ENCODE results near the gene CITED2.

The CITED2 gene

GRCh38 chr6:139335447-139336210 is 38.8 kb downstream of the CITED2 start:
- peak overlapping the region; percentile 31 for H3K27ac ChIP-seq (ENCODE audit: low read depth, low read length)
- no peaks in the 10 kb centered on the region for H3K27me3 ChIP-seq (ENCODE audit: control insufficient read depth in 5 of 5, insufficient read depth in 4 of 5, low read length in 5 of 5)
- peaks cover 0 to 20% (median 17%) of the 10 kb centered on the region in 5 donors for H3K4me1 ChIP-seq (ENCODE audit: control insufficient read depth in 5 of 5, insufficient read depth in 5 of 5, low read length in 5 of 5)
- H3K36me3 ChIP-seq (ENCODE audit: control insufficient read depth in 5 of 5, insufficient read depth in 5 of 5, low read length in 5 of 5) = no peaks in the 10 kb centered on the region
- no peak overlapping the region for H3K9ac ChIP-seq (ENCODE audit: low read length in 5 of 5)
- H3K9me3 ChIP-seq (ENCODE audit: control insufficient read depth in 5 of 5, low read length in 5 of 5) = no peaks in the 10 kb centered on the region
- no peak overlapping the region for H3K4me3 ChIP-seq (ENCODE audit: low read depth in 1 of 5, low read length in 5 of 5)

- Histone ChIP-seq H3K27ac (ENCODE audit: low read depth, low read length) (peak overlapping the region; percentile 31), H3K9ac (ENCODE audit: low read length in 5 of 5) (no peak overlapping the region), H3K4me1 (ENCODE audit: control insufficient read depth in 5 of 5, insufficient read depth in 5 of 5, low read length in 5 of 5) (peaks cover 0 to 20% (median 17%) of the 10 kb centered on the region in 5 donors), H3K27me3 (ENCODE audit: control insufficient read depth in 5 of 5, insufficient read depth in 4 of 5, low read length in 5 of 5) (no peaks in the 10 kb centered on the region), H3K9me3 (ENCODE audit: control insufficient read depth in 5 of 5, low read length in 5 of 5) (no peaks in the 10 kb centered on the region), H3K4me3 (ENCODE audit: low read depth in 1 of 5, low read length in 5 of 5) (no peak overlapping the region), H3K36me3 (ENCODE audit: control insufficient read depth in 5 of 5, insufficient read depth in 5 of 5, low read length in 5 of 5) (no peaks in the 10 kb centered on the region)
Measured at GRCh38 chr6:139334806-139335446, 39.5 kb downstream of the CITED2 start.

- Histone ChIP-seq H3K4me1 (ENCODE audit: control insufficient read depth in 5 of 5, insufficient read depth in 5 of 5, low read length in 5 of 5) (peaks cover 0 to 12% (median 4%) of the 10 kb centered on the region in 5 donors), H3K27ac (ENCODE audit: low read depth, low read length) (no peak overlapping the region), H3K9me3 (ENCODE audit: control insufficient read depth in 5 of 5, low read length in 5 of 5) (no peaks in the 10 kb centered on the region), H3K9ac (ENCODE audit: low read length in 5 of 5) (no peak overlapping the region), H3K4me3 (ENCODE audit: low read depth in 1 of 5, low read length in 5 of 5) (no peak overlapping the region), H3K36me3 (ENCODE audit: control insufficient read depth in 5 of 5, insufficient read depth in 5 of 5, low read length in 5 of 5) (no peaks in the 10 kb centered on the region), H3K27me3 (ENCODE audit: control insufficient read depth in 5 of 5, insufficient read depth in 4 of 5, low read length in 5 of 5) (no peaks in the 10 kb centered on the region)
Measured at GRCh38 chr6:139330826-139331500, 43.5 kb downstream of the CITED2 start.

- Histone ChIP-seq H3K9ac (ENCODE audit: low read length in 5 of 5) (no peak overlapping the region), H3K27ac (ENCODE audit: low read depth, low read length) (no peak overlapping the region), H3K9me3 (ENCODE audit: control insufficient read depth in 5 of 5, low read length in 5 of 5) (no peaks in the 10 kb centered on the region)
Measured at GRCh38 chr6:139330306-139330705, 44.1 kb downstream of the CITED2 start.

GRCh38 chr6:139329224-139329623 is 45.2 kb downstream of the CITED2 start:
- Histone ChIP-seq H3K9me3 (ENCODE audit: control insufficient read depth in 5 of 5, low read length in 5 of 5) (no peaks in the 10 kb centered on the region), H3K4me1 (ENCODE audit: control insufficient read depth in 5 of 5, insufficient read depth in 5 of 5, low read length in 5 of 5) (peaks cover 0 to 11% (median 0%) of the 10 kb centered on the region in 5 donors), H3K27me3 (ENCODE audit: control insufficient read depth in 5 of 5, insufficient read depth in 4 of 5, low read length in 5 of 5) (no peaks in the 10 kb centered on the region), H3K36me3 (ENCODE audit: control insufficient read depth in 5 of 5, insufficient read depth in 5 of 5, low read length in 5 of 5) (no peaks in the 10 kb centered on the region), H3K27ac (ENCODE audit: low read depth, low read length) (no peak overlapping the region), H3K9ac (ENCODE audit: low read length in 5 of 5) (no peak overlapping the region), H3K4me3 (ENCODE audit: low read depth in 1 of 5, low read length in 5 of 5) (no peak overlapping the region)

More at GRCh38 chr6:139330306-139330705, 44.1 kb downstream of the CITED2 start:
- Histone ChIP-seq H3K36me3 (ENCODE audit: control insufficient read depth in 5 of 5, insufficient read depth in 5 of 5, low read length in 5 of 5) (no peaks in the 10 kb centered on the region), H3K4me1 (ENCODE audit: control insufficient read depth in 5 of 5, insufficient read depth in 5 of 5, low read length in 5 of 5) (peaks cover 0 to 15% (median 5%) of the 10 kb centered on the region in 5 donors), H3K27me3 (ENCODE audit: control insufficient read depth in 5 of 5, insufficient read depth in 4 of 5, low read length in 5 of 5) (no peaks in the 10 kb centered on the region), H3K4me3 (ENCODE audit: low read depth in 1 of 5, low read length in 5 of 5) (no peak overlapping the region)

- Histone ChIP-seq H3K27me3 (ENCODE audit: control insufficient read depth in 5 of 5, insufficient read depth in 4 of 5, low read length in 5 of 5) (no peaks in the 10 kb centered on the region), H3K36me3 (ENCODE audit: control insufficient read depth in 5 of 5, insufficient read depth in 5 of 5, low read length in 5 of 5) (no peaks in the 10 kb centered on the region), H3K27ac (ENCODE audit: low read depth, low read length) (no peak overlapping the region), H3K4me1 (ENCODE audit: control insufficient read depth in 5 of 5, insufficient read depth in 5 of 5, low read length in 5 of 5) (peaks cover 0 to 14% (median 4%) of the 10 kb centered on the region in 5 donors), H3K9me3 (ENCODE audit: control insufficient read depth in 5 of 5, low read length in 5 of 5) (no peaks in the 10 kb centered on the region), H3K9ac (ENCODE audit: low read length in 5 of 5) (no peak overlapping the region), H3K4me3 (ENCODE audit: low read depth in 1 of 5, low read length in 5 of 5) (no peak overlapping the region)
Measured at GRCh38 chr6:139327038-139327437, 47.4 kb downstream of the CITED2 start.

GRCh38 chr6:139325686-139326085 is 48.8 kb downstream of the CITED2 start:
- Histone ChIP-seq H3K4me1 (ENCODE audit: control insufficient read depth in 5 of 5, insufficient read depth in 5 of 5, low read length in 5 of 5) (peaks cover 0 to 14% (median 4%) of the 10 kb centered on the region in 5 donors), H3K9ac (ENCODE audit: low read length in 5 of 5) (no peak overlapping the region), H3K36me3 (ENCODE audit: control insufficient read depth in 5 of 5, insufficient read depth in 5 of 5, low read length in 5 of 5) (no peaks in the 10 kb centered on the region), H3K27me3 (ENCODE audit: control insufficient read depth in 5 of 5, insufficient read depth in 4 of 5, low read length in 5 of 5) (no peaks in the 10 kb centered on the region), H3K27ac (ENCODE audit: low read depth, low read length) (no peak overlapping the region), H3K4me3 (ENCODE audit: low read depth in 1 of 5, low read length in 5 of 5) (no peak overlapping the region), H3K9me3 (ENCODE audit: control insufficient read depth in 5 of 5, low read length in 5 of 5) (no peaks in the 10 kb centered on the region)

- Histone ChIP-seq H3K4me3 (ENCODE audit: low read depth in 1 of 5, low read length in 5 of 5) (no peak overlapping the region), H3K27ac (ENCODE audit: low read depth, low read length) (no peak overlapping the region)
Measured at GRCh38 chr6:139325125-139325524, 49.3 kb downstream of the CITED2 start.

GRCh38 chr6:139324301-139324555 is 50.2 kb downstream of the CITED2 start:
- Histone ChIP-seq H3K27ac (ENCODE audit: low read depth, low read length) (no peak overlapping the region), H3K4me3 (ENCODE audit: low read depth in 1 of 5, low read length in 5 of 5) (peak overlapping the region in 1 of 5 donors; percentile 49), H3K9ac (ENCODE audit: low read length in 5 of 5) (no peak overlapping the region), H3K9me3 (ENCODE audit: control insufficient read depth in 5 of 5, low read length in 5 of 5) (no peaks in the 10 kb centered on the region), H3K36me3 (ENCODE audit: control insufficient read depth in 5 of 5, insufficient read depth in 5 of 5, low read length in 5 of 5) (no peaks in the 10 kb centered on the region), H3K4me1 (ENCODE audit: control insufficient read depth in 5 of 5, insufficient read depth in 5 of 5, low read length in 5 of 5) (peaks cover 0 to 14% (median 4%) of the 10 kb centered on the region in 5 donors), H3K27me3 (ENCODE audit: control insufficient read depth in 5 of 5, insufficient read depth in 4 of 5, low read length in 5 of 5) (no peaks in the 10 kb centered on the region)

More at GRCh38 chr6:139325125-139325524, 49.3 kb downstream of the CITED2 start:
- H3K4me1 ChIP-seq (ENCODE audit: control insufficient read depth in 5 of 5, insufficient read depth in 5 of 5, low read length in 5 of 5) = peaks cover 0 to 14% (median 4%) of the 10 kb centered on the region in 5 donors
- no peaks in the 10 kb centered on the region for H3K9me3 ChIP-seq (ENCODE audit: control insufficient read depth in 5 of 5, low read length in 5 of 5)
- peak overlapping the region in 1 of 5 donors; percentile 30 for H3K9ac ChIP-seq (ENCODE audit: low read length in 5 of 5)
- no peaks in the 10 kb centered on the region for H3K36me3 ChIP-seq (ENCODE audit: control insufficient read depth in 5 of 5, insufficient read depth in 5 of 5, low read length in 5 of 5)
- no peaks in the 10 kb centered on the region for H3K27me3 ChIP-seq (ENCODE audit: control insufficient read depth in 5 of 5, insufficient read depth in 4 of 5, low read length in 5 of 5)

Data from subcutaneous abdominal adipose tissue (tissue), 5 donors.